Parathyroid adenoma (tissue), 2 donors: Measurements from ENCODE around the gene RNASET2.

ENCODE experiments used
- H2AFZ ChIP-seq: fragments of 300-600 bp; sonication (generic); one replicate; pipeline ENCODE4 v1.7.0; 2017; ENCODE audit warnings: antibody characterized with exemption, mild to moderate bottlenecking
- H3K27ac ChIP-seq: fragments of 300-600 bp; sonication (generic); one replicate; pipeline ENCODE4 v1.7.0; 2017
- H3K27me3 ChIP-seq: fragments of 300-600 bp; sonication (generic); one replicate; pipeline ENCODE4 v1.7.0; 2017; ENCODE audit warnings: low read length; ENCODE audit not compliant: control insufficient read depth, insufficient read depth
- H3K36me3 ChIP-seq: fragments of 300-600 bp; sonication (generic); one replicate; pipeline ENCODE4 v1.7.0; 2017; ENCODE audit warnings: low read length; ENCODE audit not compliant: control insufficient read depth, insufficient read depth
- H3K4me1 ChIP-seq: fragments of 300-600 bp; sonication (generic); one replicate; pipeline ENCODE4 v1.7.0; 2017; ENCODE audit warnings: control low read depth
- H3K4me2 ChIP-seq: fragments of 300-600 bp; sonication (generic); one replicate; pipeline ENCODE4 v1.7.0; 2017; ENCODE audit warnings: low read length
- H3K4me3 ChIP-seq: fragments of 300-600 bp; sonication (generic); one replicate; pipeline ENCODE4 v1.7.0; 2017; ENCODE audit warnings: low read depth, low read length
- H3K79me2 ChIP-seq: fragments of 300-600 bp; sonication (generic); one replicate; pipeline ENCODE4 v1.7.0; 2017; ENCODE audit warnings: control low read depth
- H3K9ac ChIP-seq: fragments of 300-600 bp; sonication (generic); one replicate; pipeline ENCODE4 v1.7.0; 2017; ENCODE audit warnings: mild to moderate bottlenecking
- H3K9me3 ChIP-seq: fragments of 300-600 bp; sonication (generic); one replicate; pipeline ENCODE4 v1.7.0; 2017; ENCODE audit warnings: low read length; ENCODE audit not compliant: control insufficient read depth
- CTCF ChIP-seq: fragments of 300-600 bp; sonication (generic); IDR thresholded peaks from one replicate; pipeline ENCODE4 v1.7.0; 2017; ENCODE audit warnings: antibody characterized with exemption, mild to moderate bottlenecking
- donor health status: primary hyperparathyroidism.

Gene RNASET2

GRCh38 chr6:166959911-166960608, 3.7 kb upstream of the RNASET2 start:
- no peak overlapping the region for H2AFZ ChIP-seq
- no peaks in the 10 kb centered on the region for H3K27me3 ChIP-seq
- H3K9ac ChIP-seq: no peak overlapping the region
- H3K4me2 ChIP-seq: no peak overlapping the region
- TF ChIP-seq CTCF: no peak
- H3K4me3 ChIP-seq: no peak overlapping the region
- H3K79me2 ChIP-seq: no peaks in the 10 kb centered on the region
- peak overlapping the region; percentile 57 for H3K27ac ChIP-seq
- no peaks in the 10 kb centered on the region for H3K9me3 ChIP-seq
- H3K4me1 ChIP-seq: peaks cover 7% of the 10 kb centered on the region
- no peaks in the 10 kb centered on the region for H3K36me3 ChIP-seq

- no peak overlapping the region for H3K9ac ChIP-seq
Observed at GRCh38 chr6:166958926-166959861, 2.8 kb upstream of the RNASET2 start.

GRCh38 chr6:166957805-166958076, 1.4 kb upstream of the RNASET2 start:
- H3K4me3 ChIP-seq: no peak overlapping the region
- peaks cover 7% of the 10 kb centered on the region for H3K4me1 ChIP-seq
- H3K36me3 ChIP-seq: no peaks in the 10 kb centered on the region
- H3K27ac ChIP-seq: peak overlapping the region; percentile 94
- peak overlapping the region; percentile 100 for H2AFZ ChIP-seq
- no peaks in the 10 kb centered on the region for H3K79me2 ChIP-seq
- H3K9me3 ChIP-seq: no peaks in the 10 kb centered on the region
- peak overlapping the region; percentile 100 for H3K4me2 ChIP-seq
- no peak for TF ChIP-seq CTCF
- no peaks in the 10 kb centered on the region for H3K27me3 ChIP-seq
- no peak overlapping the region for H3K9ac ChIP-seq

More at GRCh38 chr6:166958926-166959861, 2.8 kb upstream of the RNASET2 start:
- H3K79me2 ChIP-seq: no peaks in the 10 kb centered on the region
- peaks cover 7% of the 10 kb centered on the region for H3K4me1 ChIP-seq
- peak overlapping the region; percentile 69 for H3K27ac ChIP-seq
- peak overlapping the region; percentile 52 for H2AFZ ChIP-seq
- no peak overlapping the region for H3K4me3 ChIP-seq
- TF ChIP-seq CTCF: no peak
- H3K4me2 ChIP-seq: no peak overlapping the region
- no peaks in the 10 kb centered on the region for H3K9me3 ChIP-seq
- H3K27me3 ChIP-seq: no peaks in the 10 kb centered on the region
- no peaks in the 10 kb centered on the region for H3K36me3 ChIP-seq

- Histone ChIP-seq H3K36me3 (no peaks in the 10 kb centered on the region), H3K4me1 (peaks cover 7% of the 10 kb centered on the region), H3K27ac (peak overlapping the region; percentile 94), H3K79me2 (no peaks in the 10 kb centered on the region), H3K27me3 (no peaks in the 10 kb centered on the region), H3K9me3 (no peaks in the 10 kb centered on the region), H3K9ac (peak overlapping the region; percentile 97), H3K4me3 (peak overlapping the region; percentile 88), H2AFZ (peak overlapping the region; percentile 100), H3K4me2 (peak overlapping the region; percentile 100)
- TF ChIP-seq CTCF: peak; percentile 8
Observed at GRCh38 chr6:166957087-166957804, 896 bp upstream of the RNASET2 start.
